HG03097 (cell line): ENCODE measurements around the gene NFIX.

ENCODE experiments used
- ATAC-seq: cut with Tn5 transposase; IDR thresholded peaks from one replicate; pipeline ENCODE4 v1.9.1; 2021; ENCODE audit not compliant: unreplicated experiment, low FRiP score

Gene NFIX

GRCh38 chr19:13033819-13034611 lies 38.7 kb downstream of the NFIX start:
- ATAC-seq, result no peak

GRCh38 chr19:13034636-13035035 lies 39.4 kb downstream of the NFIX start:
- no peak for ATAC-seq

- ATAC-seq, result no peak
Measured at GRCh38 chr19:13035820-13036365, 40.6 kb downstream of the NFIX start.

DNA sequence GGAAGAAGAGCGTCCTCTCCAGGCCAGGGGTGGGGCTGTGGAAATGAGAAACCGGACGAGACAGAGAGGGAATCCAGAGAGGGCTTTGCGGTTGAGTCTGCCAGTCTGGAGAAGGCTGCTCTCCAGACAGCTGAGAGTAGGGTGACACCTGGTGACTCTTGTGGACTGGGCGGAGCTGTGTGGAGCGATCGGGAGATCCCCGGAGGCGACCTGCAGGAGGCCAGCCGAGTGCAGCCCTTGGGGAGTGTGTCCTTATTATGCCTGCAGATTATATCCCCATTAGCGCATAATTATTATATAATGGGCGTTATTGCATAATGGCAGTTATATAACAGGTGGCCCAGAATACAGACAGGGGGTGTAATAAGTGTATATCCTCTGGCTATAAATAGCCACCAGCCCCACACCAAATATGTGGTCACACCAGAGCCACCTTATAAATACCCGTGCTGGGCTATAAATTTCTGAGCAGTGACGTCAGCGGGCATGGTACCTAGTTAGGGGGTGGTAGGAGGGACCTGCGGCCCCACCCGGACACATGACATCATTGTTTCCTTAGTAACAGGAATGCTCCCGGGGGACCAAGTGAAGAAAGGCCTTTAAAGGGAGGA lies 41.2 kb downstream of the NFIX start:
- ATAC-seq, result no peak

GRCh38 chr19:13037161-13037560 lies 41.9 kb downstream of the NFIX start:
- no peak for ATAC-seq

DNA sequence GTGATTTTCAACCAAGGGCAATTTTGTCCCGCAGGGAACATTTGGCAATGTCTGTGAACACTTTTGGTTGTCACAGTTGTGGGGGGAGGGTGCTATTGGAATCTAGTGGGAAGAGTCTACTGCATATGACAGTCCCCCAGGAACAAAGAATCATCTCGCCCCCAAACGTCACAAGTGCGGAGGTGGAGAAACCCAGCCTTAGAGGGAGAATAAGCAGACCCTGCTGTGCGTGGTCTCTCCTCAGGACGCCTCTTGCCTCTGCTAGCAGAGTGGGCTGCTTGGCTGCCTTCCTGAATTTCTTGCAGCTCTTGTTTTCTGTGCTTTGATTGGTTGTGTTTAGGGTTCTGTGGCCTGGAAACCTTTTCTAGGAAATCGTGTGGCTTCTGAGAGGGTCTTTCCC lies 42.5 kb downstream of the NFIX start:
- ATAC-seq, result no peak

- no peak for ATAC-seq
Measured at GRCh38 chr19:13038306-13039210, 43.3 kb downstream of the NFIX start.

DNA sequence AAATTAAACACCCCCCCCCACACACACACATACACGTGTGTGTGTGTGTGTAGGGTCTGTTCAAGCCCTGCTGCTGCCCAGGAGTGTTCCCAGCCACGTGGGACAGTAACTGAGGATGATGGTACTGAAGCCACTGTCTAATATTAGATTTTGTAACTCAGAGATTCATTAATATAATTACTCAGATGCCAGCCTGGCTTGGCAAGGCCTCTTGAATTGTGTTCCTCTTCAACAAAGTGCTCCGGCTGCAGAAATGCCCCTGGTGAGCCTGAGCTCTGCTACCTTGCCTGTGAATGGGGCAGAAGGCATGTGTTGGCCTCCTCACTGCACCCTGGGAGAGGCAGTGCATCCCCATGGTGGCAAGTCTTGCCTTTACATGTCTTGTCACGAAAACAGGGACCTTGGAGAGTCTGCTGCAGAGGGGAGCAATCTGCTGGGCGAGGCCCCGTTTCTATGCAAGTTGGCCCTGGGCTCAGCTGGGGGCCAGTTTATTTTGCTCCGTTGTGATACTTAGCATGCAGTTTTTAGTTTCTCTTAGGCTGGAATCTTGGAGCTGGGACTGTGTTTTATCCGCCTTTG lies 44.0 kb downstream of the NFIX start:
- ATAC-seq, result no peak

GRCh38 chr19:13040232-13040947 lies 45.1 kb downstream of the NFIX start:
- no peak for ATAC-seq

- ATAC-seq, result no peak
Measured at GRCh38 chr19:13040948-13041292, 45.6 kb downstream of the NFIX start.

GRCh38 chr19:13042443-13043130 lies 47.3 kb downstream of the NFIX start:
- ATAC-seq, result no peak

DNA sequence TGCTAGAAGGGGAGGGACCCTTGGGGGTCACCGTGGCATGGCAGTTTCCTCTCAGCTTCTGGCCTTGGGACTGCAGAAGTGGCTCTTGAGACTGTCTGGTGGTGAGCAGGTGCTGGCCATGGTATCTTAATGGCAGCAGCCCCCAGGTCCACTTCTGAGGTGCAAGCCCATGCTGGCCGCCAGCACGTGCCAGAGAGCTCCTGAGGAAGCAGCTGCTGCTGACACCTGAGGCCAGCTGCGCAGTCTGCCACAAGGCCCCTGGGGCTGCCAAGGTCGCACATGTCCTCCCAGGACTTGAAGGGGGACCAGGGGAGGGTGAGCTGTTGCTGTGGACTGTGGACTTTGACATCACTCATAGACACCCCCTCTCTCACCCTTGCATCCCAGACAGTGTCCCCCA lies 48.0 kb downstream of the NFIX start:
- no peak for ATAC-seq

DNA sequence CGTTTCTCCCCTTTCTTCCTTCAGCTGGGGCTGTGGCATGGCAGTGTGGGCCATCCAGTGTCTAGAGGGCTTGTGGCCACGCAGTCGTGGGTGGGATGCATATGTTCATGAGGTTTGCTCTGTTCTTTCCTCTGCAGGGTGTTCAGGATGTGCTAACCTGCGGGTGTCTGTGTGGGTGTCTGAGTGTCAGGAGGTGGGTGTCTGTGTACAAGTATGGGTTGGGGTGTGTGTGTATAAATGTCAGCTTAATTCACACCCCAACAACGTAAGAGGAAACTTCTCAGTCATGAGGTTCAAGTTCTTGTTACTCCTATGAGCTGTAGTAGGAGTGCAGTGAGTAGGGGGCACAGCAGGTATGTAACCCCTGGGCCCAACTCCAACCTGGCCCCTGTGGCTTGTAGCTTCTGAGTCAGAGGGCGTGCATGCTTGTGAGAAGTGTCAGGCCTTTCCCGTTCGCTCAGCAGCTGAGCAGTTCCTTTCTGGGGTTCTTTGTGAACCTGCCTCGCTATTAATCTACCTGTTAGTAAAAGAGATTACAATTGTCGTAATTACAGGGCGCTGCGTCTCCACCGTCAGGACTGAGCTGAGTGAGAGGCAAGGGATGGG lies 49.1 kb downstream of the NFIX start:
- no peak for ATAC-seq

- ATAC-seq, result no peak
Measured at GRCh38 chr19:13045812-13046211, 50.5 kb downstream of the NFIX start.

DNA sequence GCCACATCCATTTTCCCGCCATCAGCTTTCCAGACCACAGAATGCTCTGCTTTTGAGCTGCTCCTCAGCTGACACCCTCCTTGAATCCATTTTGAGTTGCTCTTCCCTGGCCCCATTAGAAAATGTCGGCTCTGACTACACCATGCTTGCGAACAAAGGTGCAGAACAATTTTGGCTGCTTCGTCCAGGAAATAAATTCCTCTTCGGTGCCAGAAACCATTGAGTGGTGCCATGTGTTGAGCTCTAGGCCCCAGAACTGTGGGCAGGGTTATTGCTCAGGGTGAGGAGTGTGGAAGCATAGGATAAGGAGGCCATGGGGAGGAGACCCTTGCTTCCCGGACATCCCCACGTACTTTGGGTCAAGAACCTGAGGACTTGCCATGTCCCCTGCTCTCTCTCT lies 52.1 kb downstream of the NFIX start:
- no peak for ATAC-seq

DNA sequence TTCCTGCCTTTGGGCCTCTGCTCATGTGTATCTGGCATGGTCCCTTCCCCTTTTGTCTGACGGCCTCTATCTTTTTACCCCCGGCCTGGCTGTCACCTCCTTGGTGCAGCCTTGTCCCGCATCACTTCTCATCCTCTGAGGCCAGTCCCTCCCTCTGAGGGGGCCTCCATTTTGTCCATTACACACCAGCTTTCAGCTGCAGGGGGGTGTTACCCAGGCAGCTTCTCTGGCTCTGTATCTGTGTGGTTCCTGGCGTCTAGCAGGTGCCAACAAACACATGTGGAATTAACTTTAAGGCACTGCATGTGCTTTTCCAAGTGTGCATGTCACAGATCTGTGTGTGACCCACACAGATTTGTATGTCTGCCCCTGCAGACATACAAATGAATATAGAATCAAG lies 55.0 kb downstream of the NFIX start:
- ATAC-seq, result no peak

- ATAC-seq, result no peak
Measured at GRCh38 chr19:13051557-13052165, 56.4 kb downstream of the NFIX start.

DNA sequence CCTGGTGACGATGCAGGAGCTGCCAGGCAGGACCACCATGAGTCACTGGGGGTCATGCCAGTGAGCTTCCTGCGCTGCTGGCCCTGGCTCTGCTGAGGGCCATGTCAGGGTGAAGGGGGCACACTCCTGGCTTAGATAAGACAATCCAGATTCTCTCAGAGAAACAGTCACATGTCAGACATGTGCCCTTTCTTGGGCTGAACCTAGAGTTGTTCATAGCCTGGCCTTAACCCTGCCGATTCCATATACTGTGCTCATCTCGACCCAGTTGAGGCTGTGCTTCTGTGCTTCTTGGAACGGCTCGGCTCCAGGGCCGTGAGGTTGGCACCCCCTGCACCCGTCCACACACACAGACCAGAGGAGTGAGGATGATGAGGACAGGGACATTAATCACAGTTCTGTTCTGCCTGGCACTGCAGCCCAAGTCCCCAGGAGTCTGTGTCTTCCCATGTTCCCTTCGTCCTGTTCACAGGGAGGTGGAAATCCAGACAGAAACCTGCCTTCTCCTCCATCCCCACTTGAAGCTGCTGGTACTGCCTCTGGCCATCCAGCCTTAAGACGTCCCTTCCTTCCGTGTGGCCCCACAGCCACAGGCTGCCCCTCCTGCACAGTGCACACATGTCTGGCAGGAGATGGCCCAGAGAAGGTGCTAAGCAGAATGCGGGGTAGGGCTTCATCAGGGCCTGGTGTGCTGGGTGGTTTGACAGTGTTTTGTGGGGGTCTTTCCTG lies 57.3 kb downstream of the NFIX start:
- ATAC-seq, result no peak
